Right forelimb (tissue), 1 donor: ENCODE results near the gene FOXN1.
"Not testable (repeated sequence)": the region's sequence is repeated elsewhere in the genome, so short reads cannot be mapped to it uniquely, and the experiment has no call there.

Experiments
- DNase-seq: peaks from one replicate; pipeline ENCODE4 v3.0.0-alpha.2; 2018

FOXN1 gene, protein sequence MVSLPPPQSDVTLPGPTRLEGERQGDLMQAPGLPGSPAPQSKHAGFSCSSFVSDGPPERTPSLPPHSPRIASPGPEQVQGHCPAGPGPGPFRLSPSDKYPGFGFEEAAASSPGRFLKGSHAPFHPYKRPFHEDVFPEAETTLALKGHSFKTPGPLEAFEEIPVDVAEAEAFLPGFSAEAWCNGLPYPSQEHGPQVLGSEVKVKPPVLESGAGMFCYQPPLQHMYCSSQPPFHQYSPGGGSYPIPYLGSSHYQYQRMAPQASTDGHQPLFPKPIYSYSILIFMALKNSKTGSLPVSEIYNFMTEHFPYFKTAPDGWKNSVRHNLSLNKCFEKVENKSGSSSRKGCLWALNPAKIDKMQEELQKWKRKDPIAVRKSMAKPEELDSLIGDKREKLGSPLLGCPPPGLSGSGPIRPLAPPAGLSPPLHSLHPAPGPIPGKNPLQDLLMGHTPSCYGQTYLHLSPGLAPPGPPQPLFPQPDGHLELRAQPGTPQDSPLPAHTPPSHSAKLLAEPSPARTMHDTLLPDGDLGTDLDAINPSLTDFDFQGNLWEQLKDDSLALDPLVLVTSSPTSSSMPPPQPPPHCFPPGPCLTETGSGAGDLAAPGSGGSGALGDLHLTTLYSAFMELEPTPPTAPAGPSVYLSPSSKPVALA

GRCh38 chr17:28505986-28506665 lies at the start of gene FOXN1:
TSS of gene FOXN1 (plus strand) at chr17:28506348. CDS start at chr17:28523970, 17,622 bp downstream.
- DNase-seq = no peak

GRCh38 chr17:28457890-28458289 lies 48.3 kb upstream of the FOXN1 start:
- no peak for DNase-seq

DNA sequence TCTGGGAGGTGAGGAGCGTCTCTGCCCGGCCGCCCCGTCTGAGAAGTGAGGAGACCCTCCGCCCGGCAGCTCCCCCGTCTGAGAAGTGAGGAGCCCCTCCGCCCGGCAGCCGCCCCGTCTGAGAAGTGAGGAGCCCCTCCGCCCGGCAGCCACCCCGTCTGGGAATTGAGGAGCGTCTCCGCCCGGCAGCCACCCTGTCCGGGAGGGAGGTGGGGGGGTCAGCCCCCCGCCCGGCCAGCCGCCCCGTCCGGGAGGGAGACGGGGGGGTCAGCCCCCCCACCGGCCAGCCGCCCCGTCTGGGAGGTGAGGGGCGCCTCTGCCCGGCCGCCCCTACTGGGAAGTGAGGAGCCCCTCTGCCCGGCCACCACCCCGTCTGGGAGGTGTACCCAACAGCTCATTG lies 47.3 kb upstream of the FOXN1 start:
- DNase-seq = not testable (repeated sequence)

DNA sequence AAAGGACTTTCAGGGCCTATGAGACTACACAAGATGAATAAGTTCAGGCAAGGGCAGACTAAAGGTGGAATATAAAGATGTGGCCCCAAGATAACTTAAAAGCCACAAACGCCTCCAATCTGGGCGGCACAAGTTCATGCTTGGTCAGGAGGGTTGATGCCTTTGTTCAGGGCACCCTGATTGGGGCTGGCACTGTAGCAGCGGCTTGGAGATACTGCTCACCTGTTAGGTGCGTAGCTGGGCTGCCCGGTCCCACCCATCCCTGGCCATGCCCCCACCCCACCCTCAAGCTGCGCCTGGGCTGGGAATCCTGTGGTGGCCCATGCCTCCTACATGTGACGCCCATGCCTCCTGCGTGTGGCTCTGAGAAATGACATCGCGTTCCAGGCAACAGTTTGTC lies 45.2 kb upstream of the FOXN1 start:
- DNase-seq = no peak

DNA sequence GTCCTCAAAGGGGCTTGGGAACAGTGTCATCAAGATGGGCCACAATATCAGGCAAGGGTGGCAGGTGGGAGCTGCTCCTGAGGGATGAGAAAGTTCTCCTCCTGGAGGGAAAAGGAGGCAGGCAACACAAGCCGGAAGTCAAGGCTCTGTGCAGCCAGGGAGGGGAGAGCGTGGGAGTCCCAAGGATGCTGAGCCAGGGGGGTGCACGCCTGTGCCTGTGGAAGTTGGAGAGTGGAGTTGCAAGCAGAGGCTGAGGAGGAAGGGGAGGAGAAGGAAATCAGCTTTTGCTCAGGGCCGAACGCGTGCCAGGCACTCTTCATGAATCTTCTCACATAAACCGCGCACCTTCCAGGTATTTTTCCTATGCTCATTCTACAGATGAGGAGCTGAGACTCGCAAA lies 40.1 kb upstream of the FOXN1 start:
- no peak for DNase-seq

GRCh38 chr17:28466521-28467048 lies 39.6 kb upstream of the FOXN1 start:
- no peak for DNase-seq

GRCh38 chr17:28467456-28468025 lies 38.6 kb upstream of the FOXN1 start:
- DNase-seq = no peak

DNA sequence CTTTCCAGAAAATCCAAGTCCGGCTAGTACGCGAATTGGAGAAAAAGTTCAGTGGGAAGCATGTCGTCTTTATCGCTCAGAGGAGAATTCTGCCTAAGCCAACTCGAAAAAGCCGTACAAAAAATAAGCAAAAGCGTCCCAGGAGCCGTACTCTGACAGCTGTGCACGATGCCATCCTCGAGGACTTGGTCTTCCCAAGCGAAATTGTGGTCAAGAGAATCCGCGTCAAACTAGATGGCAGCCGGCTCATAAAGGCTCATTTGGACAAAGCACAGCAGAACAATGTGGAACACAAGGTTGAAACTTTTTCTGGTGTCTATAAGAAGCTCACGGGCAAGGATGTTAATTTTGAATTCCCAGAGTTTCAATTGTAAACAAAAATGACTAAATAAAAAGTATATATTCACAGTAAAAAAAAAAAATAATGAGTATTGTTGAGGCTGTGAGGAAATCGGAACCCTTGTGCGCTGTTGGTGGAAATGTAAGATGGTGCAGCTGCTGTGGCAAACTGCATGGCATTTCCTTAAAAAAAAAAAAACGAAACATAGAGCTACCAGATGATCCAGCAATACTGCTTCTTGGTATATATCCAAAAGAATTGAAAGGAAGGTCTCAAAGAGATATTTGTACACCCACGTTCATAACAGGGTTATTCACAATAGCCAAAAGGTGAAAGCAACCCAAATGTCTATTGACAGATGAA lies 38.0 kb upstream of the FOXN1 start:
- not testable (repeated sequence) for DNase-seq

DNA sequence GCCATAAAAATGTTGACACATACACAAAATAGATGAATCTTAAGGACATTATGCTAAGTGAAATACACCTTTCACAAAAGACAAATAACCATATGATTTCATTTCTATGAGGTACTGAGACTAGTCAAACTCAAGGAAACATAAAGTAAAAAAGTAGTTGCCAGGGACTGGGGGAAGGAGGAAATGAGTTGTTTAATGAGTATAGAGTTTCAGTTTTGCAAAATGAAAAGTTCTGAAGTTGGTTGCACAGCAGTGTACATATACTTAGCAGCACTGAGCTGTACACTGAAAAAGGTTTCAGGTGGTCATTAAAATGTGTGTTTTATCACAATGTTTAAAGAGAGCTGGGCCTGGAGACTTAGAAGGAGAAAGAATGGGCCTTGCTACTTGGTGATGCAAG lies 37.4 kb upstream of the FOXN1 start:
- DNase-seq = no peak

- no peak for DNase-seq
Measured at GRCh38 chr17:28469376-28469775, 36.8 kb upstream of the FOXN1 start.

GRCh38 chr17:28470266-28470913 lies 35.8 kb upstream of the FOXN1 start:
- DNase-seq = peak; percentile 19

DNA sequence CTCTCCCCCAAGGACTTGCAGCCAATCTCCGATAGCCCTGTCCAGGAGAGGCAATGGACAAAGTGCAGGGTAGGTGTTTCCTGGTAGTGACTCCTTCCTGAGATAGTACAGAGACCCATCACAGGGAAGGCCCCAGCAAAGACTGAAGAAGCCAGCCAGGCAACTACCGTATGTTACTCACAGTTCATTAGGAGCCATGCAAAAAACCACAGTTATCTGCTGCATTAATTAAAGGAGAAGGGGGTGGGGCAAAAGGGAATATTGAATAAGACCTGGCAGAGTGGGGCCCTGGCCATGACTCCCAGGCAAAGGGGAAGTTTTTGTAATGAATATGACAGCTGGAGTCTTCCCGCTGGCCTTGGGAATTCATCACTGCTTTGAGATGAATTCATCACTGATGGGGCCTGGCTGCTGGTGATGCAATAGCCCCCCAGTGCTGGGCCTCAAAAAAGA lies 35.2 kb upstream of the FOXN1 start:
- peak; percentile 17 for DNase-seq

DNA sequence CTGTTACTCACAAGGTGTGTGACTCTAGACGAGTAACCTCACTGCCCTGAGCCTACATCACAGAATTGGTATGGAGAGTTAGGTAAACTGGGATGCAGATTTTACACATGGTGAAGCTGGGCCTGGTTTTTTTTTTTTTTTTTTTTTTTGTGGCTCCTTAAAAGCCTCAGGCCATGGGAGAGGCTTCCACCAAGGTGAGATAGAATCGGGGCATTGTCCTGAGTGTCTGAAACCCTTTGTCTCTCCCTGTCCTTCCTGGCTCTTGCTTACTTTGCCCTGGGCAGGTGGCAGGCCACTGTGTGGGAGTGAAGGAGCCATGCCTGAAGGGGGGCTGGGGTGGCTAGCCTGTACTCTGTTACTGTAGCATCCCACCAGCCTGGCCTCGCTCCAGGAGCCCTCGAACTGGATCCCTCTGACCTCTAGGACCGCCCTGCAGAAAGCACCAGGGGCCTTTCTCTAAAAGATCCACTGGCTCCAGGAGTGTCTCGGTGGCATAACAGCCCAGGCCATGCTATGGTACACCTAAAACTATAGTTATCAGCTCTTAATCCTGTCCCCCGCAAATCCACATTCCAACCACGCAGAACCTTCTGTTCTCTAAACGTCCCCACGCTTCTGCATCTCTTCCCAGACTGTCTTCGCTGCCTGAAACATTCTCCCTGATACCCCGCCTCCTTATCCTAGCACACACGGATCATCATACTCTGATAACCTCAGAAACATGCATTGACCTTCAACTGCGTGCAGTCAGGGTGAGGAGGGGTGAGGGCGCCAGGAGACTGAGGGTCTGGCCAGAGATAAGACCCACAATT lies 34.4 kb upstream of the FOXN1 start:
- peak; percentile 28 for DNase-seq

GRCh38 chr17:28472871-28473497 lies 33.2 kb upstream of the FOXN1 start:
- DNase-seq = no peak

- peak; percentile 36 for DNase-seq
Measured at GRCh38 chr17:28473542-28473941, 32.6 kb upstream of the FOXN1 start, which contains the start of gene SLC13A2. TSS of gene SLC13A2 (plus strand) at chr17:28473644. CDS start at chr17:28473713, 69 bp downstream.

GRCh38 chr17:28474111-28474531 lies 32.0 kb upstream of the FOXN1 start:
- DNase-seq = peak; percentile 21

- peak; percentile 38 for DNase-seq
Measured at GRCh38 chr17:28475151-28475900, 30.8 kb upstream of the FOXN1 start.

GRCh38 chr17:28476076-28476865 lies 29.9 kb upstream of the FOXN1 start:
- DNase-seq = no peak

- DNase-seq = no peak
Measured at GRCh38 chr17:28477928-28478327, 28.2 kb upstream of the FOXN1 start.
